Ishikawa (cell line): ENCODE results near the gene NGB.

Source experiments
- CEBPB ChIP-seq: IDR thresholded peaks from 2 replicates; pipeline ENCODE4 v1.6.1; 2012
- CREB1 ChIP-seq: IDR thresholded peaks from 2 replicates; pipeline ENCODE4 v1.6.1; 2012; ENCODE audit warnings: low read depth
- EGR1 ChIP-seq: IDR thresholded peaks from 2 replicates; pipeline ENCODE4 v1.6.1; 2012
- EP300 ChIP-seq: IDR thresholded peaks from 2 replicates; pipeline ENCODE4 v1.6.1; 2012; ENCODE audit warnings: borderline replicate concordance
- FOXM1 ChIP-seq: IDR thresholded peaks from 2 replicates; pipeline ENCODE4 v1.6.1; 2012; ENCODE audit warnings: low read depth, borderline replicate concordance
- NFIC ChIP-seq: IDR thresholded peaks from 2 replicates; pipeline ENCODE4 v1.6.1; 2012
- RAD21 ChIP-seq: IDR thresholded peaks from 2 replicates; pipeline ENCODE4 v1.6.1; 2012; ENCODE audit warnings: low read depth
- TAF1 ChIP-seq: IDR thresholded peaks from 2 replicates; pipeline ENCODE4 v1.6.1; 2012; ENCODE audit warnings: low read depth, mild to moderate bottlenecking
- TCF12 ChIP-seq: IDR thresholded peaks from 2 replicates; pipeline ENCODE4 v1.6.1; 2012; ENCODE audit warnings: low read depth
- TEAD4 ChIP-seq: IDR thresholded peaks from 2 replicates; pipeline ENCODE4 v1.6.1; 2012
- USF1 ChIP-seq: IDR thresholded peaks from 2 replicates; pipeline ENCODE4 v1.6.1; 2012
- YY1 ChIP-seq: IDR thresholded peaks from 2 replicates; pipeline ENCODE4 v1.6.1; 2012; ENCODE audit warnings: low read depth
- ZBTB7A ChIP-seq: IDR thresholded peaks from 2 replicates; pipeline ENCODE4 v1.6.1; 2012; ENCODE audit warnings: low read depth
- TF ChIP-seq, protein P1 (sequence below): IDR thresholded peaks from 2 replicates; pipeline ENCODE4 v1.6.1; 2012
- TF ChIP-seq, protein P2 (sequence below): IDR thresholded peaks from 2 replicates; pipeline ENCODE4 v1.6.1; 2012; ENCODE audit warnings: low read depth, mild to moderate bottlenecking

Gene NGB

GRCh38 chr14:77316195-77316505 is 45.1 kb upstream of the NGB start:
- TF ChIP-seq TCF12 (no peak), FOXM1 (no peak), TEAD4 (no peak), USF1 (no peak), EP300 (no peak), CREB1 (no peak), TAF1 (no peak)

DNA sequence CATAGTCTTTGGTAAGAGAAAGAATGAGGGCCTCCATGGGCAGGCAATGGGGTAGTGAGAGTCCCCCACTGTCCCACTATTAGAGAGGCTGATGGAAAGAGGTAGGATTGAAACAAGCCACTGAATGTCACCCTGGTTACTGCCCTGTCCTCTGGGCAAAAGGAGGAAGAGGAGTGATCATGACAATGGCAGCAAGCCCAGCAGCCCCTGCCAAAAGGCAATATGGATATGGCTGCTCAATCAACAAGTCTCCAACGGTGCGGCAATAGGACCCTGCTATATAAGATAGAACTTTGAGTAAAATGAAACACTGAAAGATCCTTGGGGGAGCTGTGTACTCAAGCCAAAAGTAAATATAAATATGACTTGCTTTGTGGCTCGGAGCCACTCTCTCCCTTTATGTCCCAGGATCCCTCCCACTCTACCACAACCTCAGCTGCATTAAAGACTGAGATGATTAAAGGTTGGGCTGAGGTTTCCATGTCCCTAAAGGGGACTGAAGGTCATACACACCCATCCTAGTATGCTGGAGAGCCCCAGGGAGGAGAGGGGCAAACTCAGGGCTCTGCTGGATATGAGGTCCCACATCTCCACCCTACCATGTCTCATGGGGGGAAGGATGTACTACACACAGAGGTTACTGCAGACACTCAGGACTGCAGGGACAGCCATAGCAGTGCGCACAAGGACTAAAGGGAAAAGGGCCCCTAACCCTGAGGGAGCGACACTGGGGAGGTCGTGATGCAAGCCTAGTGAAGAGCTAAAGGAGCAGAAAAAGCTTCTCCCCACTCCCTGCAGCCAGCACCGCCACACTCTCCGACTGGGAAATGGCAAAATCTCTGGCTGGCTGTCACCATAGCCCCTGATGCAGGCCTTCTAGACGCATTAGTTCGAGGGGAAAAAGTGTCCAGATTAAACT is 43.8 kb upstream of the NGB start:
- TF ChIP-seq CREB1 (no peak), USF1 (no peak), CEBPB (no peak), NFIC (no peak), TCF12 (no peak), EGR1 (no peak), TEAD4 (no peak), FOXM1 (no peak), EP300 (no peak), TAF1 (no peak), RAD21 (no peak), YY1 (no peak)
- TF ChIP-seq, protein P1, sequence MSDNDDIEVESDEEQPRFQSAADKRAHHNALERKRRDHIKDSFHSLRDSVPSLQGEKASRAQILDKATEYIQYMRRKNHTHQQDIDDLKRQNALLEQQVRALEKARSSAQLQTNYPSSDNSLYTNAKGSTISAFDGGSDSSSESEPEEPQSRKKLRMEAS = no peak
- TF ChIP-seq, protein P2, sequence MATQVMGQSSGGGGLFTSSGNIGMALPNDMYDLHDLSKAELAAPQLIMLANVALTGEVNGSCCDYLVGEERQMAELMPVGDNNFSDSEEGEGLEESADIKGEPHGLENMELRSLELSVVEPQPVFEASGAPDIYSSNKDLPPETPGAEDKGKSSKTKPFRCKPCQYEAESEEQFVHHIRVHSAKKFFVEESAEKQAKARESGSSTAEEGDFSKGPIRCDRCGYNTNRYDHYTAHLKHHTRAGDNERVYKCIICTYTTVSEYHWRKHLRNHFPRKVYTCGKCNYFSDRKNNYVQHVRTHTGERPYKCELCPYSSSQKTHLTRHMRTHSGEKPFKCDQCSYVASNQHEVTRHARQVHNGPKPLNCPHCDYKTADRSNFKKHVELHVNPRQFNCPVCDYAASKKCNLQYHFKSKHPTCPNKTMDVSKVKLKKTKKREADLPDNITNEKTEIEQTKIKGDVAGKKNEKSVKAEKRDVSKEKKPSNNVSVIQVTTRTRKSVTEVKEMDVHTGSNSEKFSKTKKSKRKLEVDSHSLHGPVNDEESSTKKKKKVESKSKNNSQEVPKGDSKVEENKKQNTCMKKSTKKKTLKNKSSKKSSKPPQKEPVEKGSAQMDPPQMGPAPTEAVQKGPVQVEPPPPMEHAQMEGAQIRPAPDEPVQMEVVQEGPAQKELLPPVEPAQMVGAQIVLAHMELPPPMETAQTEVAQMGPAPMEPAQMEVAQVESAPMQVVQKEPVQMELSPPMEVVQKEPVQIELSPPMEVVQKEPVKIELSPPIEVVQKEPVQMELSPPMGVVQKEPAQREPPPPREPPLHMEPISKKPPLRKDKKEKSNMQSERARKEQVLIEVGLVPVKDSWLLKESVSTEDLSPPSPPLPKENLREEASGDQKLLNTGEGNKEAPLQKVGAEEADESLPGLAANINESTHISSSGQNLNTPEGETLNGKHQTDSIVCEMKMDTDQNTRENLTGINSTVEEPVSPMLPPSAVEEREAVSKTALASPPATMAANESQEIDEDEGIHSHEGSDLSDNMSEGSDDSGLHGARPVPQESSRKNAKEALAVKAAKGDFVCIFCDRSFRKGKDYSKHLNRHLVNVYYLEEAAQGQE = no peak

DNA sequence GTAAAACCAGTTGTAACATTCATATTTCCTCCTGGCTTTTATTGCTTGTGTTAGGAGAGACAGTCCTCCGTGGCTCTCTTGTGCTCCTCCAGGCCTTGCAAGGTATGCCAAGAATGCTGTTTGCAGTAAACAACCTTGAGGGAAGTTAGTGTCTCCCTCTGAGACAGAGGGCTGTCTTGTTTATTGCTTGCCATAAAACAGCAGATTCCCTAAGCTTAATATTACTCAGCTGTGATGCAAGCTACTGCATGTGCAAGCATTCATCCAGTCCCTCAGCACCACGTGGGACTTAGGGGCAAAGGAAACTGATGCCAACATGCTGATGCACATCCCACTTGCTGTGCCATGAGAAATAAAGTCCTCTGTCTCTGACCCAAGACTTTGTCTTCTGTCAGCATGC is 43.0 kb upstream of the NGB start:
- TF ChIP-seq, protein P2 = no peak
- TF ChIP-seq CREB1 = no peak
- no peak for TF ChIP-seq FOXM1
- TF ChIP-seq ZBTB7A = no peak
- no peak for TF ChIP-seq EP300
- no peak for TF ChIP-seq YY1
- TF ChIP-seq TCF12 = no peak
- no peak for TF ChIP-seq USF1
- no peak for TF ChIP-seq RAD21
- TF ChIP-seq CEBPB = no peak
- TF ChIP-seq NFIC = no peak
- TF ChIP-seq, protein P1 = no peak

GRCh38 chr14:77313371-77313770 is 42.4 kb upstream of the NGB start:
- TF ChIP-seq CEBPB = no peak
- no peak for TF ChIP-seq TEAD4
- TF ChIP-seq, protein P1 = no peak
- TF ChIP-seq, protein P2 = no peak
- no peak for TF ChIP-seq USF1
- no peak for TF ChIP-seq ZBTB7A
- TF ChIP-seq NFIC = no peak
- TF ChIP-seq FOXM1 = no peak
- TF ChIP-seq CREB1 = no peak
- no peak for TF ChIP-seq EP300
- TF ChIP-seq TAF1 = no peak
- no peak for TF ChIP-seq EGR1
